Trophoblast cell (in vitro differentiated cells and primary cell): ENCODE results near the gene SPIB.
"Not testable (repeated sequence)": the region's sequence is repeated elsewhere in the genome, so short reads cannot be mapped to it uniquely, and the experiment has no call there.

Experiments used
- DNase-seq, 2 donors: peaks; one replicate each; pipeline ENCODE4 v3.0.0-alpha.2; 2016
- H2AFZ ChIP-seq: 2 replicates; pipeline ENCODE4 v1.6.1; 2013; ENCODE audit warnings: low read length, moderate library complexity, mild to moderate bottlenecking; ENCODE audit not compliant: insufficient read depth, poor library complexity
- H2AK5ac ChIP-seq: 2 replicates; pipeline ENCODE4 v1.6.1; 2013; ENCODE audit warnings: mild to moderate bottlenecking, low read length
- H2BK120ac ChIP-seq: 2 replicates; pipeline ENCODE4 v1.6.1; 2013; ENCODE audit warnings: low read length, mild to moderate bottlenecking, moderate library complexity; ENCODE audit not compliant: insufficient read depth, poor library complexity
- H2BK12ac ChIP-seq: 2 replicates; pipeline ENCODE4 v1.6.1; 2013; ENCODE audit warnings: mild to moderate bottlenecking, low read length, moderate library complexity
- H2BK5ac ChIP-seq: 2 replicates; pipeline ENCODE4 v1.6.1; 2013; ENCODE audit warnings: low read length, low read depth, moderate library complexity, mild to moderate bottlenecking; ENCODE audit not compliant: poor library complexity
- H3K14ac ChIP-seq: 2 replicates; pipeline ENCODE4 v1.6.1; 2013; ENCODE audit warnings: mild to moderate bottlenecking, low read length
- H3K18ac ChIP-seq: 2 replicates; pipeline ENCODE4 v1.6.1; 2013; ENCODE audit warnings: mild to moderate bottlenecking, low read length
- H3K23ac ChIP-seq: 2 replicates; pipeline ENCODE4 v1.6.1; 2013; ENCODE audit warnings: low read length
- H3K27ac ChIP-seq: 2 replicates; pipeline ENCODE4 v1.5.1; 2013; ENCODE audit warnings: low read depth, mild to moderate bottlenecking, inconsistent platforms, low read length, moderate library complexity
- H3K27me3 ChIP-seq: 2 replicates; pipeline ENCODE4 v1.6.1; 2013; ENCODE audit warnings: inconsistent platforms, mild to moderate bottlenecking, low read length, moderate library complexity; ENCODE audit not compliant: insufficient read depth
- H3K36me3 ChIP-seq, 2 experiments: 1 replicate in 1 of 2; 2 replicates in 1 of 2; pipeline ENCODE4 v1.6.1; 2013; ENCODE audit warnings: low read length in 2 of 2, mild to moderate bottlenecking in 2 of 2, moderate library complexity in 1 of 2; ENCODE audit not compliant: insufficient read depth in 2 of 2, control insufficient read depth in 1 of 2
- H3K4ac ChIP-seq: 2 replicates; pipeline ENCODE4 v1.6.1; 2013; ENCODE audit warnings: low read depth, mild to moderate bottlenecking, low read length, moderate library complexity
- H3K4me1 ChIP-seq, 2 experiments: 1 replicate in 1 of 2; 2 replicates in 1 of 2; pipeline ENCODE4 v1.6.1; 2013; ENCODE audit warnings: low read length in 2 of 2, mild to moderate bottlenecking in 2 of 2, moderate library complexity in 1 of 2; ENCODE audit not compliant: insufficient read depth in 2 of 2, control insufficient read depth in 1 of 2
- H3K4me2 ChIP-seq: 2 replicates; pipeline ENCODE4 v1.6.1; 2013; ENCODE audit warnings: inconsistent platforms, mild to moderate bottlenecking, low read length, moderate library complexity
- H3K4me3 ChIP-seq: 2 replicates; pipeline ENCODE4 v1.5.1; 2013; ENCODE audit warnings: mild to moderate bottlenecking, low read depth, low read length, inconsistent platforms
- H3K79me1 ChIP-seq: one replicate; pipeline ENCODE4 v1.6.1; 2013; ENCODE audit warnings: low read length
- H3K79me2 ChIP-seq: 2 replicates; pipeline ENCODE4 v1.6.1; 2013; ENCODE audit warnings: low read length, mild to moderate bottlenecking; ENCODE audit not compliant: control insufficient read depth, insufficient read depth, poor library complexity
- H3K9ac ChIP-seq: 2 replicates; pipeline ENCODE4 v1.6.1; 2013; ENCODE audit warnings: mild to moderate bottlenecking, low read length
- H3K9me3 ChIP-seq: 2 replicates; pipeline ENCODE4 v1.6.1; 2013; ENCODE audit warnings: low read depth, mild to moderate bottlenecking, control low read depth, inconsistent platforms, low read length; ENCODE audit not compliant: insufficient read depth
- H4K12ac ChIP-seq: 2 replicates; pipeline ENCODE4 v1.6.1; 2013; ENCODE audit warnings: low read depth, mild to moderate bottlenecking, low read length, moderate library complexity
- H4K8ac ChIP-seq: 2 replicates; pipeline ENCODE4 v1.6.1; 2013; ENCODE audit warnings: low read depth, mild to moderate bottlenecking, low read length, moderate library complexity
- H4K91ac ChIP-seq: one replicate; pipeline ENCODE4 v1.6.1; 2013; ENCODE audit warnings: low read depth, mild to moderate bottlenecking, low read length, moderate library complexity
- WGBS: extraction: QIAGEN DNeasy Blood & Tissue Kit; methylation state at CpG from one replicate; pipeline ENCODE4 v1.1.7; 2013; ENCODE audit warnings: missing lambda C conversion rate; ENCODE audit not compliant: insufficient read length, insufficient coverage; ENCODE audit errors: extremely low coverage; 5-methylcytosine and 5-hydroxymethylcytosine counted together

The SPIB gene

GRCh38 chr19:50435627-50436026 is 16.9 kb downstream of the SPIB start:
- Histone ChIP-seq H3K4ac (no peak overlapping the region), H2AK5ac (no peak overlapping the region), H3K9me3 (no peaks in the 10 kb centered on the region), H3K18ac (no peak overlapping the region), H3K14ac (no peak overlapping the region), H2BK12ac (no peak overlapping the region), H4K12ac (no peak overlapping the region), H3K4me2 (no peak overlapping the region), H3K23ac (no peak overlapping the region), H2AFZ (no peak overlapping the region), H3K79me1 (peaks cover 7% of the 10 kb centered on the region), H3K9ac (no peak overlapping the region), H4K8ac (no peak overlapping the region), H2BK120ac (no peak overlapping the region), H4K91ac (no peak overlapping the region), H3K27ac (no peak overlapping the region), H3K36me3 (no peaks in the 10 kb centered on the region), H2BK5ac (no peak overlapping the region), H3K27me3 (no peaks in the 10 kb centered on the region), H3K4me1 (peaks cover 6 to 8% of the 10 kb centered on the region in 2 experiments), H3K4me3 (no peak overlapping the region), H3K79me2 (peaks cover 2% of the 10 kb centered on the region)
- no peak for DNase-seq
- no CpG with 5 or more reads among the region's 12 CpGs for WGBS

GRCh38 chr19:50437862-50438449 is 19.2 kb downstream of the SPIB start:
- Histone ChIP-seq H3K27me3 (no peaks in the 10 kb centered on the region), H3K79me2 (no peaks in the 10 kb centered on the region), H4K12ac (no peak overlapping the region), H2BK120ac (no peak overlapping the region), H4K91ac (no peak overlapping the region), H3K36me3 (no peaks in the 10 kb centered on the region), H3K9ac (no peak overlapping the region), H3K14ac (no peak overlapping the region), H2AFZ (no peak overlapping the region), H3K9me3 (no peaks in the 10 kb centered on the region), H3K4me2 (no peak overlapping the region), H3K4me1 (no peaks in the 10 kb centered on the region), H2BK5ac (no peak overlapping the region), H4K8ac (no peak overlapping the region), H2AK5ac (no peak overlapping the region), H3K79me1 (no peaks in the 10 kb centered on the region), H3K4ac (no peak overlapping the region), H2BK12ac (no peak overlapping the region), H3K23ac (no peak overlapping the region), H3K27ac (no peak overlapping the region), H3K4me3 (no peak overlapping the region), H3K18ac (no peak overlapping the region)
- 100% methylated on average over 2 of the region's 5 CpGs for WGBS
- DNase-seq, result no peak

- H3K18ac ChIP-seq, result not testable (repeated sequence)
Observed at GRCh38 chr19:50439130-50439529, 20.4 kb downstream of the SPIB start.

GRCh38 chr19:50444059-50444458 is 25.3 kb downstream of the SPIB start:
- whole genome bisulfite sequencing, result no CpG with 5 or more reads among the region's 1 CpG
- no peak overlapping the region for H2AFZ ChIP-seq

More at GRCh38 chr19:50439130-50439529, 20.4 kb downstream of the SPIB start:
- H3K9ac ChIP-seq, H4K8ac ChIP-seq, H3K4me2 ChIP-seq, H4K91ac ChIP-seq, H2BK5ac ChIP-seq, H3K27me3 ChIP-seq, H2BK12ac ChIP-seq, H3K23ac ChIP-seq, H3K4me3 ChIP-seq, DNase-seq, H2AK5ac ChIP-seq, H3K14ac ChIP-seq, H3K27ac ChIP-seq, H2AFZ ChIP-seq, H3K36me3 ChIP-seq, H3K4ac ChIP-seq, H3K79me1 ChIP-seq, H4K12ac ChIP-seq, H3K9me3 ChIP-seq, H2BK120ac ChIP-seq, H3K79me2 ChIP-seq, H3K4me1 ChIP-seq: not testable (repeated sequence)
- WGBS, result 100% methylated on average over 1 of the region's 2 CpGs

More at GRCh38 chr19:50444059-50444458, 25.3 kb downstream of the SPIB start:
- Histone ChIP-seq H3K23ac (no peak overlapping the region), H3K27ac (no peak overlapping the region), H3K9ac (no peak overlapping the region), H3K4ac (no peak overlapping the region), H3K4me3 (no peak overlapping the region), H3K36me3 (no peaks in the 10 kb centered on the region), H3K14ac (no peak overlapping the region), H4K8ac (no peak overlapping the region), H3K79me1 (no peaks in the 10 kb centered on the region), H3K18ac (no peak overlapping the region), H3K4me1 (no peaks in the 10 kb centered on the region), H2BK12ac (no peak overlapping the region), H2BK5ac (no peak overlapping the region), H4K91ac (no peak overlapping the region), H3K79me2 (no peaks in the 10 kb centered on the region), H3K9me3 (peaks cover 7% of the 10 kb centered on the region), H2BK120ac (no peak overlapping the region), H2AK5ac (no peak overlapping the region), H3K27me3 (no peaks in the 10 kb centered on the region), H4K12ac (no peak overlapping the region), H3K4me2 (no peak overlapping the region)
- DNase-seq, result no peak
